HG03571 (cell line): ENCODE results near the gene SMIM44.
"Not testable (repeated sequence)": the region's sequence is repeated elsewhere in the genome, so short reads cannot be mapped to it uniquely, and the experiment has no call there.

ENCODE experiments used
- ATAC-seq: cut with Tn5 transposase; IDR thresholded peaks from one replicate; pipeline ENCODE4 v1.9.1; 2021; ENCODE audit not compliant: unreplicated experiment

The SMIM44 gene

DNA sequence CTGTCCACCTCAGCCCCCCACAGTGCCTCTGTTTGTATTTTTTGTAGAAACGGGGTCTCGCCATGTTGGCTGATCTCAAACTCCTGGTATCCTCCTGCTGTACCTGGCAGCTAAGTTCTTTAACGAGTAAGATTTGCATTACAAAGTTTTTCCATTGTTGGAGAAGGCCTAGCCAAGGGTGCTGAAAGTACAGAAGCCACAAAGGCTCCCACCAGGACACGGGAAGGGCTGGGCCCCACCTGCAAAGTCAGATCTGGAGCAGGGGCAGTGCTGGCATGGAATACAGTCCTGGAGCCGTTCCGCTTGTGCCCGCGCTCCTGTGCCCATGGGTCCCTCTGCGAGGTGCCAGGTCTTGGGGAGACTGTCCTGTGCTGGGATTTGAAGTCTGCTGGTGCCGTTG lies 35.0 kb upstream of the SMIM44 start:
- no peak for ATAC-seq

DNA sequence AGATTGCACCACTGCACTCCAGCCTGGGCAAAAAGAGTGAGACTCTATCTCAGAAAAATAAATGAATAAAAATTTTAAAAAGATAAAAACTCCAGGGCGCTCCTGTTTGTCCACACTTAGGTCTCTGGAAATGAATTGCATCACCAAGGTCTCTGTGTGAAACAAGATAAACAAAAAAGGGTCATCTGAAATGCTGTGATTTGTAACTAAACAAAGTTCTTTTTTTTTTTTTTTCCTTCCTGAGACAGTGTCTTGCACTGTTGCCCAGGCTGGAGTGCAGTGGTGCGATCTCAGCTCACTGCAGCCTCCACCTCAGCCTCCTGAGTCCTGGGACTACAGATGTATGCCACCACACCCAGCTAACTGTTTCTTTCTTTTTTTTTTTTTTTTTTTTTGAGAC lies 34.4 kb upstream of the SMIM44 start:
- no peak for ATAC-seq

- no peak for ATAC-seq
These were observed 33.5 kb upstream of the SMIM44 start for GRCh38 chr19:3516675-3517207.

GRCh38 chr19:3515891-3516422 lies 32.7 kb upstream of the SMIM44 start:
- no peak for ATAC-seq

GRCh38 chr19:3514930-3515329 lies 31.7 kb upstream of the SMIM44 start:
- no peak for ATAC-seq

GRCh38 chr19:3513229-3514140 lies 30.2 kb upstream of the SMIM44 start:
- ATAC-seq, result no peak

DNA sequence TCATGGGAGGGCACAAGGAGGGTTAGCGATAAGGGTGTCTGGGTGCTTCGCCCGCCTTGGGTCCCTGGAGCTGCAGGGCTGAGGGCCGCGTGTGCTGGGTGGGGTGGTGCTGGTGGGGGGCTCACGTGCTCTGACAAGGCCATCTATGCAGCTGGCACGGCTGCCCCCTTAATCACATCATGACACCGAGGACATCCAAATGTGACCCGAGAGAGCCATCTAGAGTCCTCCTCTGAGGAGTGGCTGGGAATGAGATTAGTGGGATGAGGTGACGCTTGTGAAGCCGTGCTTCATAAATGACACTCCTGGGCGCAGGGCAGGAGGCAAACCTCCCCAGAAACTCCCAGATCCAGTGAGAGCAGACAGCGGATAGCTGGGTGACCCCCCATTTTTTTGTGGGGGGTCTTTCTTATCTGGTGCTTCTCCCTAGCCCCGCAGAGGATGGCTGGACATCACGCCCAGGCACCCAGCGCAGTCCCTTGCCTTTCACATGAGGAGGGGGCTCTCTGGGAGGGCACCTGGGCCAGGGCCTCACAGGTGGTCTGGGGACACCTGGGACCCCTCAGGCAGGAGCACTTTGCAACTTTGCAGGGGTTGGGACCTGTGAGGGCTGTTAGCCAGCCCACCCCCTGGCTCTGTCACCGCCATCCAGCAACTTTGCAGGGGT lies 29.5 kb upstream of the SMIM44 start:
- ATAC-seq, result no peak

DNA sequence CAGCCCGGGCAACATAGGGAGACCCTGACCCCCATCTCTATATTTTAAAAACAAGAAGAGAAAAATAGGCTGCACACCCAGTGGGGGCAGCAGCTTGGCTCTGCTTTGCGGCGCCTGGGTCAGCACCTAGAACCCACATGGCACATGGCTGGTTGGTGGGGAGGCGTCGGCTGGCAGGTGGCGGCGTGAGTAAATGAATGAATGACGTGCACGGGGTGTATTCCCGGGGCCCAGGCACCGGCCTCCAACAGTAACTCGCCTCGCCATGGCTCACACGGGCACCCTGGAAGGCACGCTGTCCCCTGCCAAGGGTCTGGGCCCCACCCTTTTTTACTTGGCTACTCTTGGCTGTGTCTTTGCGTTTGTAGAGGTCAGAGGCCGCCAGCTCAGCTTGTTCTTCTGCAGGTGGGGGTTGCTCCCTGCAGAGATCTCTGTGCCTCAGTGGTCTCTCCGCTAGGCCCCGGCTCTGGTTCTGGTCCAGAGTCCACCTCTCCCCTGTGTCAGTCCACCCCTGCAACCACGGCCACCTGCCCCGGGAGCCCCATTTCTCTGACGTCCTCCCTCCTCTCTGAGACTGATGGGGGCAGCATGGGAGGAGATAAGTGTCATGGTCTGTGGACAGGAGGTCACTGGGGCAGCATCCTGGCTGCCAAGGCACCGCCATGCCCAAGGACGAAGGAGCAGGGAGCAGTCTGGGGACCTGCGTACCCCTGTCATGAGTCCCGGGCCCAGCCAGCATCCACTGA lies 28.4 kb upstream of the SMIM44 start:
- ATAC-seq, result no peak

DNA sequence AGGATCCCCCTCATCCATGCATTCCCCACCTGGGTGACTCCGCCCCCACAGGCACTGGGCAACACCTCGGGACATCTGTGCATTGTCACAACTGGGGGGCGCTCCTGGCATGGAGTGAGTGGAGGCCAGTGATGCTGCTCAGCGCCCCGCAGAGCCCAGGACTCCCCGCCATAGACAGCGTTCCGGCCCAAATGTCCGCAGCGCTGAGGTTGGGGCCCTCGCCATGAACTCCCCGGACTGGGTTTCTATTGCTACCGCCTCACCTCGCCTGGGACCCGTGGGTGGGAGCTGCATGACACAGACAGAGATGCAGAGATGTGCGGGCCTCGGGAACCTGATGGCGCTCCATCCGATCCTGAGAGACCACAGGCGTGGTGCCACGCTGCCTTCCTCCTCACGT lies 27.5 kb upstream of the SMIM44 start:
- no peak for ATAC-seq

DNA sequence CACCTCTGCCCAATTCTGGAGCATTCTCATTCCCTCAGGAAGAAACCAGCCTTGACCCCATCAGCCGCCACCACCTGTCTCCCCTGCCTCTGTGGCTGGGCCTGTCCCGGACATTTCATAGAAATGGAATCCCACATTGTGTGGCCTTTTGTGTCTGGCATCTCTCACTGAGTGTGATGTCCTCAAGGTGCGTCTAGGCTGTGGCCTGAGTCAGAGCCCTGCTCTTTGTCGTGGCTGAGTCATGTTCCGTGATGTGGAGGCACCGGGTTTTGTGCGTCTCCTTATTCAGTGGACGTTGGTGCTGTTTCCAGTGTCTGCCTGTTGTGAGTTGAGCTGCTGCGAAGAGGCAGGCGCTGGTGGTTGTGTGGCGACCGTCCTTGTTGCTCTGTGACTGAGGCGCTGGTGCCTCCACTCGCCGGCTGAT lies 26.3 kb upstream of the SMIM44 start:
- ATAC-seq, result no peak

GRCh38 chr19:3508771-3509535 lies 25.7 kb upstream of the SMIM44 start:
- ATAC-seq, result no peak

DNA sequence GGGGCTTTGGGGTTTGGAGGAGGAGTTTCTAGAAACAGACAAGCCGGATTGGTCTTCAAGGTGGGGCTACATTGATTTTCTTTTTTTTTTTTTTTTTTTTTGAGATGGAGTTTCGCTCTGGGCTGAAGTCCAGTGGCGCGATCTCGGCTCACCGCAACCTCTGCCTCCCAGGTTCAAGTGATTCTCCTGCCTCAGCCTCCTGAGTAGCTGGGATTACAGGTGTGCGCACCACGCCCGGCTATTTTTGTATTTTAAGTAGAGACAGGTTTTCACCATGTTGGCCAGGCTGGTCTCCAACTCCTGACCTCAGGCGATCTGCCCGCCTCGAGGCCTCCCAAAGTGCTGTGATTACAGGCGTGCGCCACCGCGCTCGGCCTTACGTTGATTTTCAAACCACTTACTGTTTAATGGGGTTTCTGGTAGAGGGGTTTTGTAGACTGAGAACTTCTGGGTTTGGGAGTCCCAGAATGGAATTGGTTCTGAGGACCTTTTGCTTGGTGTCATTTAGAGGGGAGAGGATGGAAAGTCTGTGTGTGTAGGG lies 24.9 kb upstream of the SMIM44 start:
- ATAC-seq, result not testable (repeated sequence)

GRCh38 chr19:3507371-3508120 lies 24.3 kb upstream of the SMIM44 start:
- ATAC-seq, result no peak

- ATAC-seq, result no peak
These were observed 23.4 kb upstream of the SMIM44 start for GRCh38 chr19:3506384-3507340.

GRCh38 chr19:3505598-3506383 lies 22.6 kb upstream of the SMIM44 start, which contains the start of gene FZR1:
TSS of gene FZR1 (plus strand) at chr19:3506311. CDS start at chr19:3522990, 16,679 bp downstream.
- peak; percentile 75 for ATAC-seq

DNA sequence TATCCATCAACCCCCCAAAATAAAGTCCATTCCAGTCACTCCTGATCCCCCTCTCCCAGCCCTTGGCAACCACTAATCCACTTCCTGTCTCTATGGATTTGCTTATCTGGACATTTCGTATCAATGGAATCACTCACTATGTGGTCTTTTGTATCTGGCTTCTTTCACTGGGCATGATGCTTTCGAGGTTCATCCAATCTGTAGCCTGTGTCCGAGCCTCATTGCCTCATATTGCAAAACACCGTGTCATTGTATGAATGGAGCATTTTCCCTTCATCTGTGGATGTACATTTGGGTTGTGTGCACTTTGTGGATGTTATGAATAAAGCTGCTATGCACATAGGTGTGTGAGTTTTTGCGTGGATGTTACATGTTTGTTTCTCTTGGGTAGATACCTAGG lies 21.5 kb upstream of the SMIM44 start:
- ATAC-seq, result no peak

GRCh38 chr19:3503036-3503572 lies 19.9 kb upstream of the SMIM44 start:
- ATAC-seq, result no peak
